Measurements from ENCODE around the gene HBP1. TPM values are rescaled to one million over a fixed set of nuclear protein-coding genes. Genes with fewer than 3 reads are reported as not detected.
"Not testable (repeated sequence)": the region's sequence is repeated elsewhere in the genome, so short reads cannot be mapped to it uniquely, and the experiment has no call there.

Gene HBP1
- total RNA-seq, 1 experiment from 2014 or later: 50.2 TPM

GRCh38 chr7:107213193-107213788, 44.5 kb downstream of the HBP1 start:
- DNase-seq: peak; percentile 36
- H3K4me3 ChIP-seq (ENCODE audit: insufficient read depth, low read depth, low read length): no peak overlapping the region
- no peaks in the 10 kb centered on the region for H3K36me3 ChIP-seq (replicated peaks; ENCODE audit: control insufficient read depth, insufficient read depth, low read length)
- no peaks in the 10 kb centered on the region for H3K27me3 ChIP-seq (ENCODE audit: control insufficient read depth, insufficient read depth, low read length)

GRCh38 chr7:107213945-107214344, 45.1 kb downstream of the HBP1 start:
- Histone ChIP-seq H3K27me3 (ENCODE audit: control insufficient read depth, insufficient read depth, low read length) (no peaks in the 10 kb centered on the region), H3K4me3 (ENCODE audit: insufficient read depth, low read depth, low read length) (no peak overlapping the region), H3K36me3 (replicated peaks; ENCODE audit: control insufficient read depth, insufficient read depth, low read length) (no peaks in the 10 kb centered on the region)
- DNase-seq: no peak

- no peaks in the 10 kb centered on the region for H3K27me3 ChIP-seq (ENCODE audit: control insufficient read depth, insufficient read depth, low read length)
- H3K4me3 ChIP-seq (ENCODE audit: insufficient read depth, low read depth, low read length): no peak overlapping the region
- no peak for DNase-seq
- H3K36me3 ChIP-seq (replicated peaks; ENCODE audit: control insufficient read depth, insufficient read depth, low read length): no peaks in the 10 kb centered on the region
Measured at GRCh38 chr7:107219563-107220244, 50.9 kb downstream of the HBP1 start.

GRCh38 chr7:107220356-107220755, 51.6 kb downstream of the HBP1 start:
- no peak overlapping the region for H3K4me3 ChIP-seq (ENCODE audit: insufficient read depth, low read depth, low read length)
- no peaks in the 10 kb centered on the region for H3K27me3 ChIP-seq (ENCODE audit: control insufficient read depth, insufficient read depth, low read length)
- DNase-seq: no peak
- no peaks in the 10 kb centered on the region for H3K36me3 ChIP-seq (replicated peaks; ENCODE audit: control insufficient read depth, insufficient read depth, low read length)

- DNase-seq; H3K36me3 ChIP-seq (replicated peaks; ENCODE audit: control insufficient read depth, insufficient read depth, low read length); H3K4me3 ChIP-seq (ENCODE audit: insufficient read depth, low read depth, low read length); H3K27me3 ChIP-seq (ENCODE audit: control insufficient read depth, insufficient read depth, low read length): not testable (repeated sequence)
Measured at GRCh38 chr7:107220806-107221205, 52.0 kb downstream of the HBP1 start.

GRCh38 chr7:107224374-107225223, 55.8 kb downstream of the HBP1 start:
- no peak for DNase-seq
- Histone ChIP-seq H3K4me3 (ENCODE audit: insufficient read depth, low read depth, low read length) (no peak overlapping the region), H3K36me3 (replicated peaks; ENCODE audit: control insufficient read depth, insufficient read depth, low read length) (no peaks in the 10 kb centered on the region), H3K27me3 (ENCODE audit: control insufficient read depth, insufficient read depth, low read length) (no peaks in the 10 kb centered on the region)

GRCh38 chr7:107228291-107228690, 59.5 kb downstream of the HBP1 start:
- DNase-seq: no peak
- no peaks in the 10 kb centered on the region for H3K27me3 ChIP-seq (ENCODE audit: control insufficient read depth, insufficient read depth, low read length)

GRCh38 chr7:107230334-107230733, 61.5 kb downstream of the HBP1 start:
- Histone ChIP-seq H3K27me3 (ENCODE audit: control insufficient read depth, insufficient read depth, low read length) (no peaks in the 10 kb centered on the region), H3K36me3 (replicated peaks; ENCODE audit: control insufficient read depth, insufficient read depth, low read length) (no peaks in the 10 kb centered on the region), H3K4me3 (ENCODE audit: insufficient read depth, low read depth, low read length) (no peak overlapping the region)
- no peak for DNase-seq

More at GRCh38 chr7:107228291-107228690, 59.5 kb downstream of the HBP1 start:
- Histone ChIP-seq H3K4me3 (ENCODE audit: insufficient read depth, low read depth, low read length) (no peak overlapping the region), H3K36me3 (replicated peaks; ENCODE audit: control insufficient read depth, insufficient read depth, low read length) (no peaks in the 10 kb centered on the region)

GRCh38 chr7:107232568-107233090, 63.8 kb downstream of the HBP1 start:
- Histone ChIP-seq H3K4me3 (ENCODE audit: insufficient read depth, low read depth, low read length) (no peak overlapping the region), H3K36me3 (replicated peaks; ENCODE audit: control insufficient read depth, insufficient read depth, low read length) (no peaks in the 10 kb centered on the region), H3K27me3 (ENCODE audit: control insufficient read depth, insufficient read depth, low read length) (no peaks in the 10 kb centered on the region)
- no peak for DNase-seq

- no peak overlapping the region for H3K4me3 ChIP-seq (ENCODE audit: insufficient read depth, low read depth, low read length)
- no peaks in the 10 kb centered on the region for H3K27me3 ChIP-seq (ENCODE audit: control insufficient read depth, insufficient read depth, low read length)
- H3K36me3 ChIP-seq (replicated peaks; ENCODE audit: control insufficient read depth, insufficient read depth, low read length): no peaks in the 10 kb centered on the region
- DNase-seq: peak; percentile 37
Measured at GRCh38 chr7:107233174-107233573, 64.4 kb downstream of the HBP1 start.

- no peak overlapping the region for H3K4me3 ChIP-seq (ENCODE audit: insufficient read depth, low read depth, low read length)
- no peaks in the 10 kb centered on the region for H3K36me3 ChIP-seq (replicated peaks; ENCODE audit: control insufficient read depth, insufficient read depth, low read length)
- no peak for DNase-seq
- H3K27me3 ChIP-seq (ENCODE audit: control insufficient read depth, insufficient read depth, low read length): no peaks in the 10 kb centered on the region
Measured at GRCh38 chr7:107233981-107234380, 65.2 kb downstream of the HBP1 start.

GRCh38 chr7:107234436-107234835, 65.6 kb downstream of the HBP1 start:
- Histone ChIP-seq H3K27me3 (ENCODE audit: control insufficient read depth, insufficient read depth, low read length) (no peaks in the 10 kb centered on the region), H3K36me3 (replicated peaks; ENCODE audit: control insufficient read depth, insufficient read depth, low read length) (no peaks in the 10 kb centered on the region), H3K4me3 (ENCODE audit: insufficient read depth, low read depth, low read length) (no peak overlapping the region)
- peak; percentile 13 for DNase-seq

GRCh38 chr7:107236862-107237261, 68.1 kb downstream of the HBP1 start:
- no peak for DNase-seq
- H3K4me3 ChIP-seq (ENCODE audit: insufficient read depth, low read depth, low read length): no peak overlapping the region
- H3K27me3 ChIP-seq (ENCODE audit: control insufficient read depth, insufficient read depth, low read length): no peaks in the 10 kb centered on the region
- H3K36me3 ChIP-seq (replicated peaks; ENCODE audit: control insufficient read depth, insufficient read depth, low read length): no peaks in the 10 kb centered on the region

GRCh38 chr7:107237451-107237850, 68.6 kb downstream of the HBP1 start:
- no peaks in the 10 kb centered on the region for H3K27me3 ChIP-seq (ENCODE audit: control insufficient read depth, insufficient read depth, low read length)
- DNase-seq: no peak
- no peak overlapping the region for H3K4me3 ChIP-seq (ENCODE audit: insufficient read depth, low read depth, low read length)
- no peaks in the 10 kb centered on the region for H3K36me3 ChIP-seq (replicated peaks; ENCODE audit: control insufficient read depth, insufficient read depth, low read length)

- DNase-seq: no peak
- Histone ChIP-seq H3K4me3 (ENCODE audit: insufficient read depth, low read depth, low read length) (no peak overlapping the region), H3K36me3 (replicated peaks; ENCODE audit: control insufficient read depth, insufficient read depth, low read length) (no peaks in the 10 kb centered on the region), H3K27me3 (ENCODE audit: control insufficient read depth, insufficient read depth, low read length) (no peaks in the 10 kb centered on the region)
Measured at GRCh38 chr7:107242267-107242666, 73.5 kb downstream of the HBP1 start.

All from H7 (cell line).